ENCODE data around the gene HDAC9. TPM values are rescaled to one million over a fixed set of nuclear protein-coding genes. Genes with fewer than 3 reads are reported as not detected.

Gene HDAC9
- 21.7 TPM for total RNA-seq
- long read RNA-seq, partial matches to known transcripts: 2 of 9 reads
- long read RNA-seq, other reads (novel, unspliced or antisense): 6 of 9 reads

- no peak for DNase-seq (ENCODE audit: low spot score)
Observed at GRCh38 chr7:18495412-18496340, at the start of gene HDAC9. Gene HDAC9, plus strand, starts transcription at chr7:18495749. Its CDS starts 554 bp downstream, at chr7:18496303.

GRCh38 chr7:18445916-18446520, 49.5 kb upstream of the HDAC9 start:
- no peak for DNase-seq (ENCODE audit: low spot score)

GRCh38 chr7:18450019-18450418, 45.5 kb upstream of the HDAC9 start:
- no peak for DNase-seq (ENCODE audit: low spot score)

GRCh38 chr7:18455606-18456005, 39.9 kb upstream of the HDAC9 start:
- no peak for DNase-seq (ENCODE audit: low spot score)

GRCh38 chr7:18457832-18458231, 37.7 kb upstream of the HDAC9 start:
- no peak for DNase-seq (ENCODE audit: low spot score)

GRCh38 chr7:18458830-18459229, 36.7 kb upstream of the HDAC9 start:
- no peak for DNase-seq (ENCODE audit: low spot score)

DNA sequence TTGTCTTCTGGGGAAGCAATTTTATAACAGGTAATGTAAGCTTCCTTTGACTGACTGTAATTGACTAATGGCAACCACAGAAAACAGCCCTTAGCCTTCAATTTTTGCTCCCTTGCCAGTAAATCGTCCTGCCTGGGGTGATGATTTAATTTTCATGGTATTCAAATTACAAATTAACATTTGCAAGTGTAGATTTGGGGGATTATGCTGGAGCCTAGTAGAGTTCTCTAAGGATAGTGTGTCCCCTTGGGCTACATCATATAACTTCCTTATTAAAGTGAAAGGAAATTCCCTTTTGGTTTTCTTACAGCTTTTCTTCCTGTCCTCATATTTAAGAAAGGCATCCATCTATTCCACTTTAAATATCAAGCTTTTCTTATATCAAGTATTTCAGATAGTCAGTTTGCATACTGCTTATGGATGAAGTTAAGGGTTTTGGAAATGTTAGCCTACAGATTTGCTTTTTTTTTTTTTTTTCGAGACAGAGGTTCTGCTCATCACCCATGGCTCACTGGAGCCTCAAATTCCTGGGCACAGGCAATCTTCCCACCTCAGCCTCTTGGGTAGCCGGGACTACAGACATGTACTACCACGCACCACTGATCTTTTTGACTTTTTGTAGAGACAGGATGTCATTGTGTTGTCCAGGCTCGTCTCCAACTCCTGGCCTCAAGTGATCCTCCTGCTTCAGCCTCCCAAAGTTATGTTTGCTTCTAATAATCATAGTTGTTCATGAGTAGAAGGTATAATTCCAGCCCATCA, 35.9 kb upstream of the HDAC9 start:
- no peak for DNase-seq (ENCODE audit: low spot score)

- DNase-seq (ENCODE audit: low spot score): no peak
Observed at GRCh38 chr7:18461785-18462467, 33.6 kb upstream of the HDAC9 start.

- DNase-seq (ENCODE audit: low spot score): no peak
Observed at GRCh38 chr7:18464830-18465229, 30.7 kb upstream of the HDAC9 start.

GRCh38 chr7:18467011-18467410, 28.5 kb upstream of the HDAC9 start:
- DNase-seq (ENCODE audit: low spot score): no peak

GRCh38 chr7:18468795-18469194, 26.8 kb upstream of the HDAC9 start:
- no peak for DNase-seq (ENCODE audit: low spot score)

- DNase-seq (ENCODE audit: low spot score): no peak
Observed at GRCh38 chr7:18469316-18469715, 26.2 kb upstream of the HDAC9 start.

GRCh38 chr7:18471476-18472160, 23.9 kb upstream of the HDAC9 start:
- DNase-seq (ENCODE audit: low spot score): no peak

DNA sequence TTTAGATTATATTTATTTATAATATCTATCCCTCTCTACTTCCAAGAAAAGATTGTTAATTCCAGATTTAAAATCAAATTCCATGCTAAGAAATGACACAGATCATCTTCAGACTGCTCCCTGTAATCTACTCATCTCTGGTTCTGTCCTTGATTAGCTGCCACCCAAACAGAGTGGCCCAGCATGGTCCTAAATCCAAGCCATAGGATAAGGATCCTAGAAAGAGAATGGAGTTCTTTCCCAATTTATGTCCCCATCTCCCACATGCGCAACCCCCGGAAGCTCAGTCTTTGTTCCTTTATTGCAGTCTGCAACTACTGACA, 23.4 kb upstream of the HDAC9 start:
- DNase-seq (ENCODE audit: low spot score): no peak

DNA sequence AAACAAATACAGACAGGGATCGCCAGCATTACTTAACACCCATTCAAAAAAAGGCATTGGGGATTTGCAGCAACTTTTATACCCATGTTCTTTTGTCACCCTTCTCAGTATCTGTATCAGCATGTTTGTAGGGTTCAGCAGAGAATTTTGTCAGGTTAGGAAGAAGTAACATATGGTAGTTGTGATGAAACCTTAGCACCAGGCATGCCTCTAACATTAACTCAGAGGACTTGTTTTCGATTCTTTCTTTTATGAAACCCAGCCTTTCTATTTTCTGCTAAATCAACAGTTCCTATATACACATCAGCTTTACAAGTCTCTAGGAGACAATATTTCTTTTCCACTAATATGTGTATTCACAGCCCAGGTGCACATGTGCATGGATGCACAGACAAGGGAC, 22.4 kb upstream of the HDAC9 start:
- DNase-seq (ENCODE audit: low spot score): no peak

DNA sequence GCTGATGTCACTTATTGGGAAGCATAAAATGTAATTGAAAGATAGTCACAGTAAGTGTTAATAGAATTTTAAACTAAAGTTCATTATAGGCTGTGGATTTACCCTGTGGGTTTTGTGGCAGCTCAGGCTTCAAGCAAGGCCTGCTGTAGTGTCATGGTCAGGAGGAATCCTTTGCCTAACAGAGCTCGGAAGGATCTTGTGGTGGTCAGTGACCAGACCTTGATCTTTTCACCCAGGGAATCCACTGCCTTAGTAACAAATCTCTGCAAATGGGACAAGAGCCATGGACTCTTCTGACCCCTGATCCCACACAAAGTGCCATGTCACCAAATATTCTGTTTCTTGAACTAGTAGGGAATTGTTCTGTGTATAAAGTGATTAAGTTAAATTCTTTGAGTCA, 20.6 kb upstream of the HDAC9 start:
- no peak for DNase-seq (ENCODE audit: low spot score)

- no peak for DNase-seq (ENCODE audit: low spot score)
Observed at GRCh38 chr7:18475488-18475887, 20.1 kb upstream of the HDAC9 start.

DNA sequence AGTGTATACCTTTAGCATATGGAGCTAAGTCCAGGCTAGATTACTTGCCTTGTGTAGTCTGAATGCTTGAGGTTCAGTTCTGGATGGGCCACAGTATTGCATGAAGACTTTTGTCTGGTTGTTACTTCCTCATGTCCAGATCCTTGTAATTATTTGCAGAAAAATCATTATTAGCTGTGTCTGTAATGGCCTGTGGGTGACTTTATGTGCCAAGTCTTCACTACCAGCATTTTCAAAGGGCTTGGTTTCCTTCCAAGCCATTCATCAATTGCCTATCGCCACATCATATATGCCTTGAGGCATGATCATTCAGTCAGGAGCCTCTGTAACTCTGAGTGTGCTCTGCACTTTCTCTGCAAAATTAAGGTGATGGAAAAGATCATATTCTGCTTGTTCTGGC, 13.8 kb upstream of the HDAC9 start:
- no peak for DNase-seq (ENCODE audit: low spot score)

GRCh38 chr7:18488049-18488448, 7.5 kb upstream of the HDAC9 start:
- no peak for DNase-seq (ENCODE audit: low spot score)

- DNase-seq (ENCODE audit: low spot score): no peak
Observed at GRCh38 chr7:18489624-18490023, 5.9 kb upstream of the HDAC9 start.

- no peak for DNase-seq (ENCODE audit: low spot score)
Observed at GRCh38 chr7:18491871-18492270, 3.7 kb upstream of the HDAC9 start.
